Astrocyte (in vitro differentiated cells and primary cell): ENCODE data around the gene PTPN22. TPM values are rescaled to one million over a fixed set of nuclear protein-coding genes. Genes with fewer than 3 reads are reported as not detected.

Experiments used
- DNase-seq: peaks from one replicate; pipeline ENCODE4 v3.0.0-alpha.2; 2010; ENCODE audit warnings: low read depth
- FAIRE-seq: peaks from 2 replicates; lab custom pipeline; 2011; peaks lifted over from hg19 to GRCh38; lab: Jason Lieb, UNC
- H2AFZ ChIP-seq: 2 replicates; pipeline ENCODE4 v1.6.0; 2012; ENCODE audit warnings: low read depth, low read length, inconsistent platforms
- H3K27ac ChIP-seq: 2 replicates; pipeline ENCODE4 v1.5.1; 2011; ENCODE audit warnings: low read depth, low read length, inconsistent platforms
- H3K27me3 ChIP-seq: 2 replicates; pipeline ENCODE4 v1.6.0; 2011; ENCODE audit warnings: low read length, inconsistent platforms; ENCODE audit not compliant: insufficient read depth
- H3K36me3 ChIP-seq: 2 replicates; pipeline ENCODE4 v1.5.1; 2011; ENCODE audit warnings: low read length, inconsistent platforms; ENCODE audit not compliant: insufficient read depth
- H3K4me1 ChIP-seq: 2 replicates; pipeline ENCODE4 v1.5.1; 2011; ENCODE audit warnings: low read length, inconsistent platforms; ENCODE audit not compliant: insufficient read depth
- H3K4me2 ChIP-seq: 2 replicates; pipeline ENCODE4 v1.6.0; 2012; ENCODE audit warnings: low read length, inconsistent platforms
- H3K4me3 ChIP-seq: 2 replicates; pipeline ENCODE4 v1.5.1; 2011; ENCODE audit warnings: low read depth, mild to moderate bottlenecking, low read length, inconsistent platforms; ENCODE audit not compliant: insufficient read depth
- H3K79me2 ChIP-seq: 2 replicates; pipeline ENCODE4 v1.6.0; 2012; ENCODE audit warnings: mild to moderate bottlenecking, low read length, inconsistent platforms; ENCODE audit not compliant: insufficient read depth
- H3K9ac ChIP-seq: 2 replicates; pipeline ENCODE4 v1.6.0; 2012; ENCODE audit warnings: mild to moderate bottlenecking, low read length, inconsistent platforms
- H3K9me3 ChIP-seq: 2 replicates; pipeline ENCODE4 v1.5.1; 2012; ENCODE audit warnings: low read depth, mild to moderate bottlenecking, low read length, inconsistent platforms; ENCODE audit not compliant: insufficient read depth
- H4K20me1 ChIP-seq: 2 replicates; pipeline ENCODE4 v1.6.0; 2012; ENCODE audit warnings: low read length, inconsistent platforms; ENCODE audit not compliant: insufficient read depth
- H3K27ac Mint-ChIP-seq: one replicate; pipeline ENCODE4 v1.8.0; 2021; ENCODE audit warnings: mild to moderate bottlenecking, mixed read lengths; ENCODE audit not compliant: unreplicated experiment
- H3K27me3 Mint-ChIP-seq: one replicate; pipeline ENCODE4 v1.8.0; 2021; ENCODE audit warnings: low read depth, mixed read lengths; ENCODE audit not compliant: unreplicated experiment
- H3K36me3 Mint-ChIP-seq: one replicate; pipeline ENCODE4 v1.8.0; 2021; ENCODE audit warnings: low read depth, mixed read lengths; ENCODE audit not compliant: unreplicated experiment
- H3K4me1 Mint-ChIP-seq: one replicate; pipeline ENCODE4 v1.8.0; 2021; ENCODE audit warnings: low read depth, mixed read lengths; ENCODE audit not compliant: unreplicated experiment
- H3K4me3 Mint-ChIP-seq: one replicate; pipeline ENCODE4 v1.8.0; 2021; ENCODE audit warnings: mild to moderate bottlenecking, moderate library complexity, mixed read lengths; ENCODE audit not compliant: unreplicated experiment
- H3K9me3 Mint-ChIP-seq: one replicate; pipeline ENCODE4 v1.8.0; 2021; ENCODE audit warnings: mild to moderate bottlenecking, mixed read lengths; ENCODE audit not compliant: unreplicated experiment
- EZH2 ChIP-seq: IDR thresholded peaks from 2 replicates; pipeline ENCODE4 v1.6.1; 2012; ENCODE audit warnings: mild to moderate bottlenecking, low read length, inconsistent platforms; ENCODE audit not compliant: insufficient read depth
- total RNA-seq: library from RNA; stranded (reverse); gene quantifications from 2 replicates; pipeline ENCODE4 v1.2.1, GENCODE V29; 2021
- TF ChIP-seq, protein P1 (sequence below): IDR thresholded peaks from 2 replicates; pipeline ENCODE4 v1.5.1; 2011; ENCODE audit warnings: low read depth, mild to moderate bottlenecking, inconsistent platforms, low read length, moderate library complexity; ENCODE audit not compliant: insufficient read depth

PTPN22 gene
- total RNA-seq, 1 donor from 2014 or later: 1.3 TPM

GRCh38 chr1:113912594-113913311 is 41.2 kb upstream of the PTPN22 start:
- TF ChIP-seq, protein P1, sequence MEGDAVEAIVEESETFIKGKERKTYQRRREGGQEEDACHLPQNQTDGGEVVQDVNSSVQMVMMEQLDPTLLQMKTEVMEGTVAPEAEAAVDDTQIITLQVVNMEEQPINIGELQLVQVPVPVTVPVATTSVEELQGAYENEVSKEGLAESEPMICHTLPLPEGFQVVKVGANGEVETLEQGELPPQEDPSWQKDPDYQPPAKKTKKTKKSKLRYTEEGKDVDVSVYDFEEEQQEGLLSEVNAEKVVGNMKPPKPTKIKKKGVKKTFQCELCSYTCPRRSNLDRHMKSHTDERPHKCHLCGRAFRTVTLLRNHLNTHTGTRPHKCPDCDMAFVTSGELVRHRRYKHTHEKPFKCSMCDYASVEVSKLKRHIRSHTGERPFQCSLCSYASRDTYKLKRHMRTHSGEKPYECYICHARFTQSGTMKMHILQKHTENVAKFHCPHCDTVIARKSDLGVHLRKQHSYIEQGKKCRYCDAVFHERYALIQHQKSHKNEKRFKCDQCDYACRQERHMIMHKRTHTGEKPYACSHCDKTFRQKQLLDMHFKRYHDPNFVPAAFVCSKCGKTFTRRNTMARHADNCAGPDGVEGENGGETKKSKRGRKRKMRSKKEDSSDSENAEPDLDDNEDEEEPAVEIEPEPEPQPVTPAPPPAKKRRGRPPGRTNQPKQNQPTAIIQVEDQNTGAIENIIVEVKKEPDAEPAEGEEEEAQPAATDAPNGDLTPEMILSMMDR: no peak
- no peak for TF ChIP-seq EZH2
- Histone ChIP-seq H3K9ac (no peak overlapping the region), H3K4me2 (peak overlapping the region; percentile 32), H2AFZ (no peak overlapping the region), H3K36me3 (peaks cover 26% of the 10 kb centered on the region), H4K20me1 (no peaks in the 10 kb centered on the region), H3K79me2 (peaks cover 3% of the 10 kb centered on the region), H3K27ac (no peak overlapping the region), H3K4me3 (no peak overlapping the region), H3K4me1 (peaks cover 3% of the 10 kb centered on the region), H3K27me3 (no peaks in the 10 kb centered on the region), H3K9me3 (no peaks in the 10 kb centered on the region)
- H3K9me3 Mint-ChIP-seq: no peaks in the 10 kb centered on the region
- peaks cover 14% of the 10 kb centered on the region for H3K36me3 Mint-ChIP-seq
- H3K4me3 Mint-ChIP-seq: no peak overlapping the region
- no peak for FAIRE-seq
- peaks cover 10% of the 10 kb centered on the region for H3K4me1 Mint-ChIP-seq
- DNase-seq: peak; percentile 64
- peak overlapping the region; percentile 75 for H3K27ac Mint-ChIP-seq
- no peaks in the 10 kb centered on the region for H3K27me3 Mint-ChIP-seq

DNA sequence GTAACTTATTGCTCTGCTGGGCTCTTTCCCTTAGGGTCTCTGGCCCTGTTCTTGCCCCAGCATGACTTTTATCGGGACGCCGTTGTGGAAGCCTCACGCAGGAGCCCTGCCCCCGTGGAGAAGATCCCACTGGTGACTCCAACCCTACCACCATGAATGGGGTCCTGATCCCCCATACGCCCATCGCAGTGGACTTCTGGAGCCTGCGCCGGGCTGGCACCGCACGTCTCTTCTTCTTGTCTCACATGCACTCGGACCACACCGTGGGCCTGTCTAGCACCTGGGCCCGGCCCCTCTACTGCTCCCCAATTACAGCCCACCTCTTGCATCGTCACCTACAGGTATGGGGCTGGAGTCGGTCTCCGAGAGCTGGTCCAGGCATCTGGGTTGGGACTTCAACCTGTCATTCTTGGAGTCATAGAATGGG is 33.9 kb upstream of the PTPN22 start:
- Histone ChIP-seq H3K27ac (peak overlapping the region; percentile 61), H3K4me2 (peak overlapping the region; percentile 98), H2AFZ (peak overlapping the region; percentile 96), H3K36me3 (peaks cover 17% of the 10 kb centered on the region), H3K4me1 (peaks cover 9% of the 10 kb centered on the region), H3K9me3 (no peaks in the 10 kb centered on the region), H3K79me2 (peaks cover 47% of the 10 kb centered on the region), H3K4me3 (peak overlapping the region; percentile 86), H3K9ac (peak overlapping the region; percentile 89), H3K27me3 (no peaks in the 10 kb centered on the region), H4K20me1 (no peaks in the 10 kb centered on the region)
- H3K36me3 Mint-ChIP-seq: peaks cover 5% of the 10 kb centered on the region
- peaks cover 5% of the 10 kb centered on the region for H3K4me1 Mint-ChIP-seq
- TF ChIP-seq EZH2: no peak
- TF ChIP-seq, protein P1: no peak
- no peaks in the 10 kb centered on the region for H3K27me3 Mint-ChIP-seq
- DNase-seq (no peak), FAIRE-seq (no peak)
- peak overlapping the region; percentile 92 for H3K4me3 Mint-ChIP-seq
- peak overlapping the region; percentile 94 for H3K27ac Mint-ChIP-seq
- no peaks in the 10 kb centered on the region for H3K9me3 Mint-ChIP-seq
